ENCODE results near the gene HPGD.

Gene HPGD

GRCh38 chr4:174517502-174518445 is 4.5 kb downstream of the HPGD start:
- TF ChIP-seq CTCF (IDR thresholded peaks at IDR 0.05; ENCODE audit: borderline replicate concordance, insufficient read depth, low read depth, low read length) = no peak
- H3K4me3 ChIP-seq (ENCODE audit: low read depth, low read length) = no peak overlapping the region

- TF ChIP-seq CTCF (IDR thresholded peaks at IDR 0.05; ENCODE audit: borderline replicate concordance, insufficient read depth, low read depth, low read length) = no peak
- no peak overlapping the region for H3K4me3 ChIP-seq (ENCODE audit: low read depth, low read length)
These were observed 5.5 kb downstream of the HPGD start for GRCh38 chr4:174516794-174517193.

GRCh38 chr4:174516345-174516744 is 5.9 kb downstream of the HPGD start:
- H3K4me3 ChIP-seq (ENCODE audit: low read depth, low read length) = no peak overlapping the region
- TF ChIP-seq CTCF (IDR thresholded peaks at IDR 0.05; ENCODE audit: borderline replicate concordance, insufficient read depth, low read depth, low read length) = no peak

- no peak for TF ChIP-seq CTCF (IDR thresholded peaks at IDR 0.05; ENCODE audit: borderline replicate concordance, insufficient read depth, low read depth, low read length)
- H3K4me3 ChIP-seq (ENCODE audit: low read depth, low read length) = no peak overlapping the region
These were observed 9.5 kb downstream of the HPGD start for GRCh38 chr4:174512745-174513144.

- H3K4me3 ChIP-seq (ENCODE audit: low read depth, low read length) = no peak overlapping the region
- no peak for TF ChIP-seq CTCF (IDR thresholded peaks at IDR 0.05; ENCODE audit: borderline replicate concordance, insufficient read depth, low read depth, low read length)
These were observed 16.4 kb downstream of the HPGD start for GRCh38 chr4:174505892-174506291.

GRCh38 chr4:174505007-174505406 is 17.3 kb downstream of the HPGD start:
- TF ChIP-seq CTCF (IDR thresholded peaks at IDR 0.05; ENCODE audit: borderline replicate concordance, insufficient read depth, low read depth, low read length) = no peak

More at GRCh38 chr4:174505007-174505406, 17.3 kb downstream of the HPGD start:
- no peak overlapping the region for H3K4me3 ChIP-seq (ENCODE audit: low read depth, low read length)

Measured in GM12875 (cell line).